ENCODE data around the gene ADCY7. TPM values are rescaled to one million over a fixed set of nuclear protein-coding genes. Genes with fewer than 3 reads are reported as not detected.
A peak's percentile ranks its signal among the peaks of the same experiment; 100 is the strongest.

Gene ADCY7
- total and polyA plus RNA-seq, 2 donors from 2014 or later: 0.86 to 40.5 TPM

- intact Hi-C loops (cut with DNase I): no loop called here
- TF ChIP-seq, protein P1, sequence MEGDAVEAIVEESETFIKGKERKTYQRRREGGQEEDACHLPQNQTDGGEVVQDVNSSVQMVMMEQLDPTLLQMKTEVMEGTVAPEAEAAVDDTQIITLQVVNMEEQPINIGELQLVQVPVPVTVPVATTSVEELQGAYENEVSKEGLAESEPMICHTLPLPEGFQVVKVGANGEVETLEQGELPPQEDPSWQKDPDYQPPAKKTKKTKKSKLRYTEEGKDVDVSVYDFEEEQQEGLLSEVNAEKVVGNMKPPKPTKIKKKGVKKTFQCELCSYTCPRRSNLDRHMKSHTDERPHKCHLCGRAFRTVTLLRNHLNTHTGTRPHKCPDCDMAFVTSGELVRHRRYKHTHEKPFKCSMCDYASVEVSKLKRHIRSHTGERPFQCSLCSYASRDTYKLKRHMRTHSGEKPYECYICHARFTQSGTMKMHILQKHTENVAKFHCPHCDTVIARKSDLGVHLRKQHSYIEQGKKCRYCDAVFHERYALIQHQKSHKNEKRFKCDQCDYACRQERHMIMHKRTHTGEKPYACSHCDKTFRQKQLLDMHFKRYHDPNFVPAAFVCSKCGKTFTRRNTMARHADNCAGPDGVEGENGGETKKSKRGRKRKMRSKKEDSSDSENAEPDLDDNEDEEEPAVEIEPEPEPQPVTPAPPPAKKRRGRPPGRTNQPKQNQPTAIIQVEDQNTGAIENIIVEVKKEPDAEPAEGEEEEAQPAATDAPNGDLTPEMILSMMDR (IDR thresholded peaks at IDR 0.05; ENCODE audit: borderline replicate concordance, extremely low read depth, insufficient read depth): no peak
- no peaks in the 10 kb centered on the region for H3K4me1 ChIP-seq (ENCODE audit: control insufficient read depth in 2 of 3, insufficient read depth in 2 of 3, low read depth in 1 of 3, low read length in 3 of 3)
- no peaks in the 10 kb centered on the region for H3K9me3 ChIP-seq (ENCODE audit: control insufficient read depth in 2 of 3, insufficient read depth in 1 of 3, low read length in 3 of 3)
- peak in 1 of 5 donors; percentile 35 for DNase-seq
- no peak overlapping the region for H3K9ac ChIP-seq (ENCODE audit: low read length in 3 of 3)
- no peak for FAIRE-seq
- no peaks in the 10 kb centered on the region for H3K27me3 ChIP-seq (ENCODE audit: control insufficient read depth, insufficient read depth, low read length)
- H3K27ac ChIP-seq (ENCODE audit: low read depth in 2 of 2, low read length in 2 of 2): no peak overlapping the region
- H3K36me3 ChIP-seq (ENCODE audit: control insufficient read depth in 2 of 3, insufficient read depth in 3 of 3, low read length in 3 of 3): no peaks in the 10 kb centered on the region
- no peak overlapping the region for H3K4me3 ChIP-seq (ENCODE audit: low read length in 3 of 3)
Observed at GRCh38 chr16:50294955-50295354, 28.6 kb downstream of the ADCY7 start.

GRCh38 chr16:50295541-50296132, 29.3 kb downstream of the ADCY7 start:
- H3K4me3 ChIP-seq (ENCODE audit: low read length in 3 of 3): no peak overlapping the region
- H3K9ac ChIP-seq (ENCODE audit: low read length in 3 of 3): no peak overlapping the region
- no peaks in the 10 kb centered on the region for H3K9me3 ChIP-seq (ENCODE audit: control insufficient read depth in 2 of 3, insufficient read depth in 1 of 3, low read length in 3 of 3)
- TF ChIP-seq, protein P1 (IDR thresholded peaks at IDR 0.05; ENCODE audit: borderline replicate concordance, extremely low read depth, insufficient read depth): no peak
- DNase-seq: peak in 1 of 5 donors; percentile 45
- H3K27ac ChIP-seq (ENCODE audit: low read depth in 2 of 2, low read length in 2 of 2): no peak overlapping the region
- H3K36me3 ChIP-seq (ENCODE audit: control insufficient read depth in 2 of 3, insufficient read depth in 3 of 3, low read length in 3 of 3): no peaks in the 10 kb centered on the region
- intact Hi-C loops (cut with DNase I): no loop called here
- no peaks in the 10 kb centered on the region for H3K4me1 ChIP-seq (ENCODE audit: control insufficient read depth in 2 of 3, insufficient read depth in 2 of 3, low read depth in 1 of 3, low read length in 3 of 3)
- H3K27me3 ChIP-seq (ENCODE audit: control insufficient read depth, insufficient read depth, low read length): no peaks in the 10 kb centered on the region
- FAIRE-seq: no peak

DNA sequence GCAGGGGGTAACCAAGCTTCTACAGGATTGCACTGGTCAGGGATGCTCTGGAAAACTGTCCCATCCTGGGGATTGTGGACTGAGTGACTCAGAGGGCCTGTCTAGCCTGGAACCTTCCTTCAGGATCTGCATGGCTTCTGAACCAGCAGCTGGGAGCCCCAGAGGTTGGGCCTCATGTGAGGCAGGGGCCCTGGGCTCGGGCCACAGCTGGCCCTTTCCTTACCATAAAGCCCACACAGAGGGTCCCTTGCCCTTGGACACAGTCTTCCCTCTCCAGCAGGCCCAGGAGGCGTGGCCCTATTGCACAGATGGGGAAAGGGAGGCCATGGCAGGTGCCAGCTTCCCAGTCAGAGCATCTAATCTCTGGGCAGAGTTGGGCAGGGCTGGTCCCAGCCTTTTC, 30.5 kb downstream of the ADCY7 start:
- H3K9me3 ChIP-seq (ENCODE audit: control insufficient read depth in 2 of 3, insufficient read depth in 1 of 3, low read length in 3 of 3): no peaks in the 10 kb centered on the region
- no peak overlapping the region for H3K9ac ChIP-seq (ENCODE audit: low read length in 3 of 3)
- intact Hi-C loops (cut with DNase I): no loop called here
- H3K27ac ChIP-seq (ENCODE audit: low read depth in 2 of 2, low read length in 2 of 2): no peak overlapping the region
- TF ChIP-seq, protein P1 (IDR thresholded peaks at IDR 0.05; ENCODE audit: borderline replicate concordance, extremely low read depth, insufficient read depth): no peak
- H3K4me1 ChIP-seq (ENCODE audit: control insufficient read depth in 2 of 3, insufficient read depth in 2 of 3, low read depth in 1 of 3, low read length in 3 of 3): no peaks in the 10 kb centered on the region
- H3K27me3 ChIP-seq (ENCODE audit: control insufficient read depth, insufficient read depth, low read length): no peaks in the 10 kb centered on the region
- no peak for FAIRE-seq
- DNase-seq: peak in 2 of 5 donors; percentile 13 to 58
- H3K36me3 ChIP-seq (ENCODE audit: control insufficient read depth in 2 of 3, insufficient read depth in 3 of 3, low read length in 3 of 3): no peaks in the 10 kb centered on the region
- no peak overlapping the region for H3K4me3 ChIP-seq (ENCODE audit: low read length in 3 of 3)

Data from kidney (tissue), 14 donors.